Renal cortical epithelial cell (primary cell): ENCODE data around the gene FUCA2. TPM values are rescaled to one million over a fixed set of nuclear protein-coding genes. Genes with fewer than 3 reads are reported as not detected.

Experiments
- total RNA-seq: library from RNA; depleted of rRNA; stranded (reverse); fragments of >200 nt; gene quantifications from 2 replicates; pipeline ENCODE4 v1.2.3, GENCODE V29; 2014

Gene FUCA2
- total RNA-seq, 1 donor from 2014 or later, result 38.7 TPM

Other genes with a start within 250 kb of the FUCA2 start
- gene ADAT2, start 61.0 kb downstream of the FUCA2 start, total RNA-seq, result 1.7 and 6.9 TPM in 2 replicates
- 22.1 and 31.2 TPM in 2 replicates for gene PEX3, start 60.9 kb downstream of the FUCA2 start, total RNA-seq
- 41.0 and 43.4 TPM in 2 replicates for gene PHACTR2, start 166.2 kb upstream of the FUCA2 start, total RNA-seq